Measurements from ENCODE around the gene ZNF45.

DNA sequence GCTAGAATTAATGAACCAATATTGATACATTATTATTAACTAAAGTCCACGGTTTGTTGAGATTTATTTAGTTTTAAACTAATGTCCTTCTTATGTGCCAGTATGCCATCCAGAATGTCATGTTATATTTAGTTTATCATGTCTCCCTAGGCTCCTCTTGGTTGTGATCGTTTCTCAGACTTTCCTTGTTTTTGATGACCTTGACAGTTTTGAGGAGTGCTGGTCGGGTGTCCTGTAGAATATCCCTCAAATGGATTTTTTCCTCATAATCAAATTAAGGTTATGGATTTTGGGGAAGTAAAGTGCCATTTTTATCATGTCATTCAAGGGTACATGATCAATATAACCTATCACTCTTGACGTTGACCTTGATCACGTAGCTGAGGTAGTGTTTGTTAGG is 6.1 kb upstream of the ZNF45 start:
- TF ChIP-seq POLR2A (IDR thresholded peaks at IDR 0.05) (no peak), CTCF (IDR thresholded peaks at IDR 0.05) (no peak)
